Measurements from ENCODE around the gene PACS2. TPM values are rescaled to one million over a fixed set of nuclear protein-coding genes. Genes with fewer than 3 reads are reported as not detected.
"Not testable (repeated sequence)": the region's sequence is repeated elsewhere in the genome, so short reads cannot be mapped to it uniquely, and the experiment has no call there.

The PACS2 gene
- total RNA-seq, 1 experiment from 2014 or later = 72.5 TPM

DNA sequence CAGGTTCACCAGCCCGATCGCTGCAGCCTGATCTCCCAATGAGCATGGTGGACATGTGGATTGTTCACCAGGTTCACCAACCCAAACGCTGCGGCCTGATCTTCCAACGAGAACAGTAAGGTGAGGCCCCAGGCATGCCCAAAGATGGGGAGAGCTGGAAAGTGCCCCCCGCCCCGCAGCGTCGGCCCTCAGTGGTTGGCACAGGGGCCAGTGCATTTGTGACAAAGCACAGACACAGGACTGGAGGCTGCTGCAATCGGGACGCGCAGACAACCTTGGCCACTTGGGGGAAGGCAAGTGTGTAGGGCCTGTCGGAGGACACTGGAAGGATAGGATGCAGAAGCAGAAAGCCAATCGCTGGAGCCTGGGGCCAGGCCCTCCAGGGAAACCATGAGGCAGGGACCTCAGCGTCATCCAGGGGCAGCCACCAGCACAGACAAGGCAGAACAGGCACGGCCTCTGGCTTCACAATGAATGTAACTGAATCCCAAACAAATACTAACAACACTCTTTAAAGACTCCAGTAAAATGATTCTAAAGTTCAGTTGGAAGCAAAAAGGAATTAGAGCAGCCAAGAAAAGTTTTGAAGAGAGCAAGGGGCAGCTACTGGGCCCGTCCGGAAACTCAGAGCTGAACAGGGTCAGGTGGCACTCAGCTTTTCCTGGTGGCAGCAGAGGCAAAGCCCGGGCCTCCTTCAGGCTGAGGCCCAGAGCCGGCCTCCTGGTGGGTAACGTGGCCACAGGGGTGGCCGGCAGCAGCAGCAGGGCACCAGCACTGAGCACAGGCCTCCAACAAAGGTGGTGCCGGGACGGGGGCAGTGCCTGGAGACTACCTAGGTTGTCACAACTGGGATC lies 27.1 kb upstream of the PACS2 start:
- no peaks in the 10 kb centered on the region for H3K79me1 ChIP-seq (ENCODE audit: insufficient read depth, low read depth, low read length, poor library complexity, severe bottlenecking)
- H3K4me1 ChIP-seq (ENCODE audit: insufficient read depth, low read length) = no peaks in the 10 kb centered on the region
- WGBS (ENCODE audit: extremely low coverage, insufficient read length, low lambda C conversion rate) = no CpG with 5 or more reads among the region's 24 CpGs

DNA sequence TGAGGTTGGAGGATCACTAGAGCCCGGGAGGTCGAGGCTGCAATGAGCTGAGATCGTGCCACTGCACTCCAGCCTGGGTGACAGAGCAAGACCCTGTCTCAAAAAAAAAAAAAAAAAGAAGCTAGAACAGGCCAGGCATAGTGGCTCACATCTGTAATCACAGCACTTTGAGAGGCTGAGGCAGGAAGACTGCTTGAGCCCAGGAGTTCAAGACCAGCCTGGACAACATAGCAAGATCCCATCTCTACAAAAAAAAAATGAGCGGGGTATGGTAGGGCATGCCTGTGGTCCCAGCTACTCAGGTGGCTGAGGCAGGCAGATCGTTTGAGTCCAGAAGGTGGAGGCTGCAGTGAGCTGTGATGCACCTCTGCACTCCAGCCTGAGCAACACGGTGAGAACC lies 25.6 kb upstream of the PACS2 start:
- not testable (repeated sequence) for H3K9me3 ChIP-seq (ENCODE audit: control insufficient read depth, low read depth, low read length); H3K56ac ChIP-seq (ENCODE audit: insufficient read length, low read depth, low read length); H3K14ac ChIP-seq (ENCODE audit: insufficient read depth, low read length); H3K79me2 ChIP-seq (ENCODE audit: insufficient read depth, low read length); H2BK15ac ChIP-seq (ENCODE audit: low read depth, low read length); H3K4ac ChIP-seq (ENCODE audit: low read depth, low read length); H3K4me1 ChIP-seq (ENCODE audit: insufficient read depth, low read length); H3K9me3 Mint-ChIP-seq; H3K36me3 Mint-ChIP-seq (ENCODE audit: insufficient read depth in 1 of 3, low read depth in 3 of 3); H4K8ac ChIP-seq (replicated peaks; ENCODE audit: insufficient read length, low read depth, low read length); H4K5ac ChIP-seq (ENCODE audit: insufficient read length, low read depth, low read length); H3K27me3 ChIP-seq (ENCODE audit: insufficient read depth, low read length); H4K20me1 ChIP-seq (ENCODE audit: control insufficient read depth, insufficient read depth, insufficient read length); H2AFZ ChIP-seq (ENCODE audit: low read length); H3K18ac ChIP-seq (ENCODE audit: insufficient read length, low read depth, low read length); H3K27ac ChIP-seq (ENCODE audit: insufficient read length, low read depth, low read length); DNase-seq; H3K9ac ChIP-seq (ENCODE audit: extremely low read depth, insufficient read length, low read length); H3K4me2 ChIP-seq (ENCODE audit: insufficient read depth, insufficient read length, low read length); H3K4me1 Mint-ChIP-seq; H2BK12ac ChIP-seq (ENCODE audit: insufficient read length, low read depth, low read length); H2BK120ac ChIP-seq (ENCODE audit: low read depth, low read length, poor library complexity, severe bottlenecking); H3T11ph ChIP-seq (ENCODE audit: low read length); H3K23me2 ChIP-seq (ENCODE audit: insufficient read length, low read depth, low read length, poor library complexity, severe bottlenecking); H2AK5ac ChIP-seq (ENCODE audit: insufficient read length, low read length); H3K4me3 Mint-ChIP-seq; H3K27ac Mint-ChIP-seq; H4K91ac ChIP-seq (ENCODE audit: insufficient read length, low read depth, low read length); H3K79me1 ChIP-seq (ENCODE audit: insufficient read depth, low read depth, low read length, poor library complexity, severe bottlenecking); H3K27me3 Mint-ChIP-seq (ENCODE audit: low read depth); H2BK5ac ChIP-seq (ENCODE audit: insufficient read length, low read length); H3K23ac ChIP-seq (ENCODE audit: insufficient read length, low read depth, low read length); H2BK20ac ChIP-seq (ENCODE audit: low read depth, low read length, poor library complexity, severe bottlenecking)
- WGBS (ENCODE audit: extremely low coverage, insufficient read length, low lambda C conversion rate) = no CpG with 5 or more reads among the region's 6 CpGs

More for the DNA sequence above, 27.1 kb upstream of the PACS2 start:
- Mint-ChIP-seq H3K27ac (peak overlapping the region in 2 of 3 experiments; percentile 22 to 56; a peak in 2 of 7 replicates), H3K36me3 (ENCODE audit: insufficient read depth in 1 of 3, low read depth in 3 of 3) (peaks cover 0 to 8% (median 0%) of the 10 kb centered on the region in 3 experiments; a peak in 3 of 7 replicates), H3K9me3 (no peaks in the 10 kb centered on the region), H3K4me3 (no peak overlapping the region), H3K4me1 (peaks cover 5 to 11% of the 10 kb centered on the region in 2 experiments), H3K27me3 (ENCODE audit: low read depth) (no peaks in the 10 kb centered on the region)
- Histone ChIP-seq H3K9me3 (ENCODE audit: control insufficient read depth, low read depth, low read length) (no peaks in the 10 kb centered on the region), H4K20me1 (ENCODE audit: control insufficient read depth, insufficient read depth, insufficient read length) (no peaks in the 10 kb centered on the region), H2BK12ac (ENCODE audit: insufficient read length, low read depth, low read length) (no peak overlapping the region), H2AFZ (ENCODE audit: low read length) (no peak overlapping the region), H3K79me2 (ENCODE audit: insufficient read depth, low read length) (peaks cover 3% of the 10 kb centered on the region; the same call in 1 of the 2 replicates), H3K4ac (ENCODE audit: low read depth, low read length) (no peak overlapping the region), H2BK15ac (ENCODE audit: low read depth, low read length) (no peak overlapping the region), H4K8ac (replicated peaks; ENCODE audit: insufficient read length, low read depth, low read length) (no peak overlapping the region), H3K27me3 (ENCODE audit: insufficient read depth, low read length) (no peaks in the 10 kb centered on the region), H3K23me2 (ENCODE audit: insufficient read length, low read depth, low read length, poor library complexity, severe bottlenecking) (no peaks in the 10 kb centered on the region), H2BK20ac (ENCODE audit: low read depth, low read length, poor library complexity, severe bottlenecking) (no peak overlapping the region), H4K5ac (ENCODE audit: insufficient read length, low read depth, low read length) (no peak overlapping the region), H3K23ac (ENCODE audit: insufficient read length, low read depth, low read length) (no peak overlapping the region), H2BK5ac (ENCODE audit: insufficient read length, low read length) (no peak overlapping the region), H4K91ac (ENCODE audit: insufficient read length, low read depth, low read length) (no peak overlapping the region), H3K27ac (ENCODE audit: insufficient read length, low read depth, low read length) (no peak overlapping the region), H3T11ph (ENCODE audit: low read length) (no peak overlapping the region), H3K56ac (ENCODE audit: insufficient read length, low read depth, low read length) (no peak overlapping the region), H2AK5ac (ENCODE audit: insufficient read length, low read length) (no peak overlapping the region), H3K9ac (ENCODE audit: extremely low read depth, insufficient read length, low read length) (no peak overlapping the region), H3K14ac (ENCODE audit: insufficient read depth, low read length) (no peak overlapping the region), H2BK120ac (ENCODE audit: low read depth, low read length, poor library complexity, severe bottlenecking) (no peak overlapping the region), H3K4me2 (ENCODE audit: insufficient read depth, insufficient read length, low read length) (no peak overlapping the region), H3K18ac (ENCODE audit: insufficient read length, low read depth, low read length) (no peak overlapping the region)
- no peak for DNase-seq
- TF ChIP-seq, protein P1, sequence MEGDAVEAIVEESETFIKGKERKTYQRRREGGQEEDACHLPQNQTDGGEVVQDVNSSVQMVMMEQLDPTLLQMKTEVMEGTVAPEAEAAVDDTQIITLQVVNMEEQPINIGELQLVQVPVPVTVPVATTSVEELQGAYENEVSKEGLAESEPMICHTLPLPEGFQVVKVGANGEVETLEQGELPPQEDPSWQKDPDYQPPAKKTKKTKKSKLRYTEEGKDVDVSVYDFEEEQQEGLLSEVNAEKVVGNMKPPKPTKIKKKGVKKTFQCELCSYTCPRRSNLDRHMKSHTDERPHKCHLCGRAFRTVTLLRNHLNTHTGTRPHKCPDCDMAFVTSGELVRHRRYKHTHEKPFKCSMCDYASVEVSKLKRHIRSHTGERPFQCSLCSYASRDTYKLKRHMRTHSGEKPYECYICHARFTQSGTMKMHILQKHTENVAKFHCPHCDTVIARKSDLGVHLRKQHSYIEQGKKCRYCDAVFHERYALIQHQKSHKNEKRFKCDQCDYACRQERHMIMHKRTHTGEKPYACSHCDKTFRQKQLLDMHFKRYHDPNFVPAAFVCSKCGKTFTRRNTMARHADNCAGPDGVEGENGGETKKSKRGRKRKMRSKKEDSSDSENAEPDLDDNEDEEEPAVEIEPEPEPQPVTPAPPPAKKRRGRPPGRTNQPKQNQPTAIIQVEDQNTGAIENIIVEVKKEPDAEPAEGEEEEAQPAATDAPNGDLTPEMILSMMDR (conservative IDR thresholded peaks at IDR 0.05) = 0 out of 3 replicates have a peak, but pooled peaks have one; percentile 18
